Measurements from ENCODE around the gene BCL2L2. TPM values are rescaled to one million over a fixed set of nuclear protein-coding genes. Genes with fewer than 3 reads are reported as not detected.

BCL2L2 gene
- total RNA-seq, 3 donors from 2014 or later = 0.10 to 0.73 (median 0.40) TPM

DNA sequence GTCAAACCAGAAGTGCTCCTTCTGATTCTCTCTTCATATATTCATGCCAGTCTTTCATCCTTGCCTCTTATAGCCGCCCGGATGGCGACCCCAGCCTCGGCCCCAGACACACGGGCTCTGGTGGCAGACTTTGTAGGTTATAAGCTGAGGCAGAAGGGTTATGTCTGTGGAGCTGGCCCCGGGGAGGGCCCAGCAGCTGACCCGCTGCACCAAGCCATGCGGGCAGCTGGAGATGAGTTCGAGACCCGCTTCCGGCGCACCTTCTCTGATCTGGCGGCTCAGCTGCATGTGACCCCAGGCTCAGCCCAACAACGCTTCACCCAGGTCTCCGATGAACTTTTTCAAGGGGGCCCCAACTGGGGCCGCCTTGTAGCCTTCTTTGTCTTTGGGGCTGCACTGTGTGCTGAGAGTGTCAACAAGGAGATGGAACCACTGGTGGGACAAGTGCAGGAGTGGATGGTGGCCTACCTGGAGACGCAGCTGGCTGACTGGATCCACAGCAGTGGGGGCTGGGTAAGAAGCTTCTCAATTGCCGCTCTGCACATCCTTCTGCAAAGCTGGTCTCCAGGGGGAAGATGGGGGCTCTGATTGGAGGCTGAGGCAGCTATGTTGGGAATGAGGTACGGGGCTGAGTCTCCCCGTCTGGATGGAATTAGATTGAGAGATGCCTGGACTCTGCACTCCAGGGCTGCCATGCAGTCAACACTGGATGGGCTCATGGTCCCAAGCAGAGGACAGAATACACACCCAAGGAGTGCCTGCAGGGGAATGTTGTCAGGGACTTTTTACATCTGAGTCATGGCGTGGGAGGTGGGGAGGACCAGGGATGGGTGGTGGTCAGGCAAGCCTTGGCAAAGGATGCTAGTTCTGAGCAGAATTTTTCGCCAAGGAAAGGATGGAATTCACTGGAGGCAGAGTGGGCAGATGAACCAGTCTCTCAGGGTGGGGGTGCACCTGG lies 1.3 kb downstream of the BCL2L2 start:
- Mint-ChIP-seq H3K4me3 (no peak overlapping the region), H3K27me3 (ENCODE audit: low read depth) (peaks cover 39% of the 10 kb centered on the region), H3K36me3 (ENCODE audit: insufficient read depth) (no peaks in the 10 kb centered on the region), H3K4me1 (ENCODE audit: low read depth) (peaks cover 3% of the 10 kb centered on the region), H3K9me3 (no peaks in the 10 kb centered on the region)
- ATAC-seq = peak in 1 of 2 donors; percentile 48
- no peak for DNase-seq

DNA sequence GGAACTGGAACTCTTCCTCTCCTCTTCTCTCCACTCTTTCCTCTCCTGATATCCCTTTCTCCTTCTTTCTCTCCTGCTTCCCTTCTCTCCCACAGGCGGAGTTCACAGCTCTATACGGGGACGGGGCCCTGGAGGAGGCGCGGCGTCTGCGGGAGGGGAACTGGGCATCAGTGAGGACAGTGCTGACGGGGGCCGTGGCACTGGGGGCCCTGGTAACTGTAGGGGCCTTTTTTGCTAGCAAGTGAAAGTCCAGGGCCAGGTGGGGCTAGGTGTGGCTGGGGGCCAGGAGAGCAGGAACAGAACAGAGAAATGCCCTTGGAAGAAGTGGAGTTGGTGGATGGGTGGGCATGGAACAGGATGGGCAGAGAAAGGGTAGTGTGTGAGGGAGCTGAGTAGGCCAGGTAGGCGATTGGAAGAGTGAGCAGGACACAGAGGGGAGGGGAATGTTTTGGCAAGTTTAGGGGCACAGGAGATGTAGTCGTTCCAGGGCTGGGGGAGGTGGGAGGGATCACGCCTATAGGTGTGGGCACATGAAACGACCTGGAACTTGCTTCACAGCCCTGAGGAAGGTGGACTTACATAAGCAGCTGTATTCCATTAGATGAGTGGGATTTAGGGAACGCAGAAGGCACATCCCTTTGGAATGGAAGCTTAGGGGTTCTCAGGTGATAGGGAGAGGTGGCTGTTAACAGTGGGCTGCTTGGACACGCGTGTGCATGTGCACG lies 2.2 kb downstream of the BCL2L2 start:
- H3K9me3 Mint-ChIP-seq = no peaks in the 10 kb centered on the region
- no peaks in the 10 kb centered on the region for H3K36me3 Mint-ChIP-seq (ENCODE audit: insufficient read depth)
- H3K4me3 Mint-ChIP-seq = no peak overlapping the region
- H3K4me1 Mint-ChIP-seq (ENCODE audit: low read depth) = no peaks in the 10 kb centered on the region
- no peak for ATAC-seq
- no peak for DNase-seq
- H3K27me3 Mint-ChIP-seq (ENCODE audit: low read depth) = peaks cover 39% of the 10 kb centered on the region

DNA sequence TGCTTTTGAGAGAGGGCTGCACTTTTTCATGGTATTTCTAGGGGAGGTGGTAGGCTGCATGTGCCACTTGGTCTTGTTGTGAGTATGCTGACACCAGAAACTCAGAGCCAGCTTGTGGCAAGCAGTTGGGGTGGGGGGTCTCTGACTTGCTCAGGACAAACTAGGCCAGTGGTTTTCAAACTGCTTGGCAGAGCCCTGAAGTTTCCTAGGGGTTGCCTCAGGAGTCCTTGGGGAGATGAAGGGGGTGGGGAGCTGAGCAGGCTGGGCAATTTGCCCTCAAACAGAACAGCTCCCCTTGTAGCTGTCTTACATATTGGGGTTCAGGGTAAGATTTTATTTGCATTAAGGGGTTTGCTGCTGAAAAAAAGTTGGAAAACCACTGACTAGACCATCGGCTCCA lies 3.9 kb downstream of the BCL2L2 start:
- peaks cover 34% of the 10 kb centered on the region for H3K27me3 Mint-ChIP-seq (ENCODE audit: low read depth)
- H3K4me1 Mint-ChIP-seq (ENCODE audit: low read depth) = no peaks in the 10 kb centered on the region
- ATAC-seq (no peak), DNase-seq (no peak)
- H3K36me3 Mint-ChIP-seq (ENCODE audit: insufficient read depth) = no peaks in the 10 kb centered on the region
- no peaks in the 10 kb centered on the region for H3K9me3 Mint-ChIP-seq
- no peak overlapping the region for H3K4me3 Mint-ChIP-seq

DNA sequence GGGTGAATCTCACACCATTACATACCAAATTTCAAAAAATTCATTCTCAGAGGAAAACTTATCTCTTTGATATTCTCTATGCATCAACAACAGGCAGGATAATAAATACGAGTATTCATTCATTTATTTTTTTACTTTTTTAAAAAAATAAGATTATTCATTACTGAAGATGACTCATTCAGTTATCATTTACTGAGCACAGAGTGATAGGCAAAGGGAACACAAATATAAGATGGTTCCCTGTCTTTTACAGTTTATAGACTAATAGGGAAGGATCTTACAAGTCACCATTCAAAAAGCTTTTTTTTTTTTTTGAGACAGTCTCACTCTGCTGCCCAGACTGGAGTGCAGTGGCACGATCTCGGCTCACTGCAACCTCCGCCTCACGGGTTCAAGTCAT lies 9.7 kb downstream of the BCL2L2 start:
- ATAC-seq (no peak), DNase-seq (no peak)
- peaks cover 14% of the 10 kb centered on the region for H3K4me1 Mint-ChIP-seq (ENCODE audit: low read depth)

DNA sequence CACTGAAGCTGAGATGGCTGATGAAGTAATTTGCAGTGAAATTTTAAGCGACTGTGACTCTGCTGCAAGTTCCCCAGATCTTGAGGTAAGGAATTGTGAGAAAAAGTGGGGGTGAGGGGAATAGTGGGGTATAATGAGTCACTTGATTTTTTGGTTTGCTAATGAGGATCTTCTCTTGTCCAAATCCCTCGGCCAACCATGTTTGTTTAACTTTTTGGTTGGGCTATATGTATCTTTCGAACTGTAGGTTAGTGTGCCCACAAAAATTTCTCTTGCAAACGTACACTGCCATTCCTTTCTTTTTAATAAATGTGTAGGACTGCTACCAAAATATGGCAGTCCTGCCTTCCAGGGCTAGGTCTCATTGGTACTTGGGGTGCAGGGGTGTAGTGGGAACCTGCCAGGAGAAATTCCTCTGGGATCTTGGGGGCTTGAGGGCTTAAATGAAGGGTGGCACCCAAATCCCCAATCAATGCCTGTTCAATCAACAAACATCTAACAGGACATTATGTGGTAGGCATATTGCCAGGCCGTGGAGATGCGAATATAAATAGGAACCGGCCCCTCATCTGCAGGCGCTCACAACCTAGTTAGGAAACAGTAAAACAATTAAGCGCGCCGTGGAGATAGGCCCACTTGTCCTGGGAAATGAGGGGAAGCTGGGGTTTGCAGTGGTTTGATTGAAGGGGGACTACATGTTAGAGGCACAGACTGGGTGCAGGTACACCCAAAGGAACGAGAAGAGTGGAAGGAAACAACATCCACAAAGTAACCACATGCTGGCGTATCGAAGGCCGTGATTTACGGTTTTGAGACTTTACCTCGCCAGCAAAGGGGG lies 13.3 kb downstream of the BCL2L2 start:
- H3K9me3 Mint-ChIP-seq = no peaks in the 10 kb centered on the region
- peak overlapping the region; percentile 85 for H3K4me3 Mint-ChIP-seq
- DNase-seq = no peak
- H3K4me1 Mint-ChIP-seq (ENCODE audit: low read depth) = peaks cover 29% of the 10 kb centered on the region
- no peak for ATAC-seq
- H3K36me3 Mint-ChIP-seq (ENCODE audit: insufficient read depth) = peaks cover 20% of the 10 kb centered on the region
- H3K27me3 Mint-ChIP-seq (ENCODE audit: low read depth) = peaks cover 2% of the 10 kb centered on the region

More for the DNA sequence above, 9.7 kb downstream of the BCL2L2 start:
- Mint-ChIP-seq H3K4me3 (no peak overlapping the region), H3K9me3 (no peaks in the 10 kb centered on the region), H3K27me3 (ENCODE audit: low read depth) (peaks cover 5% of the 10 kb centered on the region), H3K36me3 (ENCODE audit: insufficient read depth) (no peaks in the 10 kb centered on the region)

DNA sequence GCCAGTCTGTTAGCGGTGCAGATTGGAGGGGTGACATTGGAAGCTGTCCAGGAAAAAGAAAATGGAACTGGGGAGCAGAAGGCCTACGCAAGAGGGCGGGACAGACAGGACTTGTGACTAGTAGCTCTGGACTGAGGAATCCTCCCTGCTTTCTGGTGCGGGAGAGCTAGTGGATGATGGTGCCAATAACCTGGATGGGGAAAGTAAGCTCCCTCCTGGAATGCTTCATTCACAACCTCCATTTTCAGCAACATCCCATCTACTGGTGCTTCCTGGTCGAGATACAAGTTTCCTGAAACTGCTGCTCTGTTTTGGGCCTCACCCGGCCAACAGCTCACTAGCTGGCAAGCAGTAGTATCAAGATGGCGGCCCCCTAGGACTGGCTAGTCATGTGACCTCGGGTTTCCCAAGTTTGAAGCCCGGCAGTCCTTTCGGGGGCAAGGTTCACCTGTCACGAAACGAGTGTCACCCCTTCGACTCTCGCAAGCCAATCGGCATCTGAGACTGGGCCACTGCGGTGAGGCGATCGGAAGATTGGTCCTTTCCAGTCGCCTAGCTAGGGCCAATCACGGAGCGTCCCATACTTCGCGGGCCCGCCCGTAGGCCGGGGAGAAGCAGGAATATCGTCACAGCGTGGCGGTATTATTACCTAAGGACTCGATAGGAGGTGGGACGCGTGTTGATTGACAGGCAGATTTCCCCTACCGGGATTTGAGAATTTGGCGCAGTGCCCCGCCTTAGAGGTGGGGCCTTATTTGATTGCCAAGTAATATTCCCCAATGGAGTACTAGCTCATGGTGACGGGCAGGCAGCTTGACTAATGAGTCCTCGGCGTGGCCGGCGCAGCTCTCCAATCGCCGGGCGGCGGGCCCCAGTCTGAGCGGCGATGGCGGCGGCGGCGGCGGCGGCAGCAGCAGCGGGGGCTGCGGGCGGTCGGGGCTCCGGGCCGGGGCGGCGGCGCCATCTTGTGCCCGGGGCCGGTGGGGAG lies 14.2 kb downstream of the BCL2L2 start, which contains the start of gene PABPN1:
TSS of gene PABPN1 (plus strand) at position 874 of the 988 bp plus-strand sequence. CDS start at position 887, 13 bp downstream.
- Mint-ChIP-seq H3K4me3 (peak within 1 kb of the TSS; percentile 95), H3K27me3 (ENCODE audit: low read depth) (peaks cover 2% of the 10 kb centered on the region), H3K9me3 (no peaks in the 10 kb centered on the region), H3K36me3 (ENCODE audit: insufficient read depth) (peaks cover 24% of the 10 kb centered on the region), H3K4me1 (ENCODE audit: low read depth) (peaks cover 29% of the 10 kb centered on the region)
- DNase-seq (peak; percentile 95), ATAC-seq (peak; percentile 87 to 90)

DNA sequence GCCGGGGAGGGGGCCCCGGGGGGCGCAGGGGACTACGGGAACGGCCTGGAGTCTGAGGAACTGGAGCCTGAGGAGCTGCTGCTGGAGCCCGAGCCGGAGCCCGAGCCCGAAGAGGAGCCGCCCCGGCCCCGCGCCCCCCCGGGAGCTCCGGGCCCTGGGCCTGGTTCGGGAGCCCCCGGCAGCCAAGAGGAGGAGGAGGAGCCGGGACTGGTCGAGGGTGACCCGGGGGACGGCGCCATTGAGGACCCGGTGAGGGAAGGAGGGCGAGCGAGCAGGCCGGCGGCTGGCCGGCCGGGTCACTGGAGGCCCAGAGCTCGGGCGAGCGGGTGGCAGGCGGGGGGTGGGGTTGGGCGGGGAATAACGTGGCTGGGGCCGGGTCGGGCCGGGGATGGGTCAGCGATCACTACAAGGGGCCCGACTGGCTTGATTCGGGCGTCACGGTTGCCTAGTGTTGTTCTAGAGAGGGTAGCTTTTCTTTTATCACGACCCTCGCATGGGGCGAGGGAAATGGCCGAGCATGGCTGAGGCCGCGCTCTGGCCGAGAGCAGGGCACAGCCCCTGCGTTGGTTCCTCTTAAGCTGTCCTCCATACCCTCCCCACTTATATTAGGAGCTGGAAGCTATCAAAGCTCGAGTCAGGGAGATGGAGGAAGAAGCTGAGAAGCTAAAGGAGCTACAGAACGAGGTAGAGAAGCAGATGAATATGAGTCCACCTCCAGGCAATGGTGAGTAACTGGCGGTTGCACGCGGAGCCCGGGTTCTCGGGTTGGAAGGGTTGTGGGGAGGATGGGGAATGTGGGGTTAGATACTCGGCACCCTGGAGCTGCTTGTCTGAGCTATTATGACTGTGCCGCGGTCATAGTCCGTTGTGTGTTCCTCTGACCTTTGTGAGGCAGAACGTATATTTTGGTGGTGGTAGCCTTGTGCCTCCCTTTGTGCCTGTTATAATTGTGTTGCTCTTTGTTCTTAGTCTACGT lies 15.2 kb downstream of the BCL2L2 start:
- Mint-ChIP-seq H3K4me1 (ENCODE audit: low read depth) (peaks cover 29% of the 10 kb centered on the region), H3K9me3 (no peaks in the 10 kb centered on the region)
- peak; percentile 42 for DNase-seq

DNA sequence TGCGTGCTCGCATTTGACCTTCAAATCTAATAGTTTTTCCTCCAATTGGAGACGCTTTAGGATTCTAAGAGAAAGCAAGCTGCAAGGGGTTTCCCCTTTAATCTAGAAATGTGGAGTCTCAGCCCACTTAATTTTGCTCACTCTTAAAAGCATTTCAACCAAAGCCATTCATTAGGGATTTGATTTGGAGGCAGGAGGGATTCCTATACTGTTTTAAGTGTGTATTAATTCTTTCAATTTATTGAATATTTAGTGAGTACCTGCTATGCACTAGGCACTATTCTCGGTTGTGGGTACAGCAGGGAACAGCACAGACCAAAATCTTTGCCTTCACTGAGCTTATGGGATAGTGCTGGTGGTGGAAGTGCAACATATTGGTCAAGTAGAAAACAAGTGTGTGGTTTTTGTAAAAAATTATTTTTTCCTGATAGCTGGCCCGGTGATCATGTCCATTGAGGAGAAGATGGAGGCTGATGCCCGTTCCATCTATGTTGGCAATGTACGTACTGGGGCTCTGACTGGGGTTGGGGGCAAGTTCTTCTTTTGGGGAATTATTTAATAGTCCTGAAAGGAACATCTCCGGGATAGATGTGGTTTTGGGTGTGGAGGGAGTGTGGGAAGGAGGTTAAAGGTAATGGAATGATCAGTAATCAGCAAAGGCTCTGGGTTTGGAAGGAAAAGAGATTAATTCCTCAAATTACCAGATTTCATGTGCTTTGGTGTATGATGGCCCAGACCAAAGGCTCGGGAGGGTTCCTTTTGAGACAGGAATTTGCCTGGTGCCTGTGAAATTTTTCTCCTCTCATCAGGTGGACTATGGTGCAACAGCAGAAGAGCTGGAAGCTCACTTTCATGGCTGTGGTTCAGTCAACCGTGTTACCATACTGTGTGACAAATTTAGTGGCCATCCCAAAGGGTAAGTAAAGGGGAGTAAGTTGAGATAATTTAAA lies 16.2 kb downstream of the BCL2L2 start:
- peaks cover 27% of the 10 kb centered on the region for H3K36me3 Mint-ChIP-seq (ENCODE audit: insufficient read depth)
- H3K4me3 Mint-ChIP-seq = peak overlapping the region; percentile 95
- no peak for DNase-seq
- ATAC-seq = no peak
- H3K4me1 Mint-ChIP-seq (ENCODE audit: low read depth) = peaks cover 29% of the 10 kb centered on the region
- no peaks in the 10 kb centered on the region for H3K9me3 Mint-ChIP-seq
- H3K27me3 Mint-ChIP-seq (ENCODE audit: low read depth) = no peaks in the 10 kb centered on the region

More for the DNA sequence above, 15.2 kb downstream of the BCL2L2 start:
- H3K36me3 Mint-ChIP-seq (ENCODE audit: insufficient read depth) = peaks cover 27% of the 10 kb centered on the region
- H3K27me3 Mint-ChIP-seq (ENCODE audit: low read depth) = peaks cover 2% of the 10 kb centered on the region
- peak; percentile 18 to 19 for ATAC-seq
- H3K4me3 Mint-ChIP-seq = peak overlapping the region; percentile 95

DNA sequence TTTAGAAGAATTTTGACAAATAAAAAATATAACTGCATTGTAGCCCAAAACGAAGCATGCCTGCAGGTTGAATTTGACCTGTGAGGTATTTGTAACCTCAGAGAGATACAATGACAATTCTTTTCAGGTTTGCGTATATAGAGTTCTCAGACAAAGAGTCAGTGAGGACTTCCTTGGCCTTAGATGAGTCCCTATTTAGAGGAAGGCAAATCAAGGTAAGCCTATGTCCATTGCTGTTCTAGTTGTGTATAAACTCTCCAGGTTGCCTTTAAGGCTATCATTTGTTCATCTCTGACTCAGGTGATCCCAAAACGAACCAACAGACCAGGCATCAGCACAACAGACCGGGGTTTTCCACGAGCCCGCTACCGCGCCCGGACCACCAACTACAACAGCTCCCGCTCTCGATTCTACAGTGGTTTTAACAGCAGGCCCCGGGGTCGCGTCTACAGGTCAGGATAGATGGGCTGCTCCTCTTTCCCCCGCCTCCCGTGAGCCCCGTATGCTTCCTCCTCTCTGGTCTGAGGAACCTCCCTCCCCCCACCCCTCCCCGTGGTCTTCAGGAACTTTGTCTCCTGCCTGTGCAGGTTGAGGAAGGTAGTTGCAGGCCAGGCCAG lies 17.3 kb downstream of the BCL2L2 start:
- no peak overlapping the region for H3K4me3 Mint-ChIP-seq
- no peak for ATAC-seq
- DNase-seq = no peak

DNA sequence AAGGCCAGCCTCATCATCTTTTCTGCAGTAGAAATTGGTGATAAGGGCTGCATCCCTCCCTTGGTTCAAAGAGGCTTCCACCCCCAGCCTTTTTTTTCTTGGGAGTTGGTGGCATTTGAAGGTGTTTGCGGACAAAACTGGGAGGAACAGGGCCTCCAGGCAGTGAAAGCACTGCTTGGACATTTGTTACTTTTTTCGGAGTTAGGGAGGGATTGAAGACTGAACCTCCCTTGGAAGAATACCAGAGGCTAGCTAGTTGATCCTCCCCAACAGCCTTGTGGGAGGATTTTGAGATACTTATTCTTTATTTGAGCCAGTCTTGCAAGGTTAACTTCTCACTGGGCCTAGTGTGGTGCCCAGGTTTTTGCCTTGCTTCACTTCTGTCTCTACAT lies 17.8 kb downstream of the BCL2L2 start:
- Mint-ChIP-seq H3K4me1 (ENCODE audit: low read depth) (peaks cover 29% of the 10 kb centered on the region), H3K36me3 (ENCODE audit: insufficient read depth) (peaks cover 27% of the 10 kb centered on the region), H3K4me3 (no peak overlapping the region), H3K27me3 (ENCODE audit: low read depth) (no peaks in the 10 kb centered on the region), H3K9me3 (no peaks in the 10 kb centered on the region)
- DNase-seq = no peak
- no peak for ATAC-seq

More for the DNA sequence above, 17.3 kb downstream of the BCL2L2 start:
- no peaks in the 10 kb centered on the region for H3K9me3 Mint-ChIP-seq
- peaks cover 29% of the 10 kb centered on the region for H3K4me1 Mint-ChIP-seq (ENCODE audit: low read depth)
- H3K36me3 Mint-ChIP-seq (ENCODE audit: insufficient read depth) = peaks cover 27% of the 10 kb centered on the region
- H3K27me3 Mint-ChIP-seq (ENCODE audit: low read depth) = no peaks in the 10 kb centered on the region

DNA sequence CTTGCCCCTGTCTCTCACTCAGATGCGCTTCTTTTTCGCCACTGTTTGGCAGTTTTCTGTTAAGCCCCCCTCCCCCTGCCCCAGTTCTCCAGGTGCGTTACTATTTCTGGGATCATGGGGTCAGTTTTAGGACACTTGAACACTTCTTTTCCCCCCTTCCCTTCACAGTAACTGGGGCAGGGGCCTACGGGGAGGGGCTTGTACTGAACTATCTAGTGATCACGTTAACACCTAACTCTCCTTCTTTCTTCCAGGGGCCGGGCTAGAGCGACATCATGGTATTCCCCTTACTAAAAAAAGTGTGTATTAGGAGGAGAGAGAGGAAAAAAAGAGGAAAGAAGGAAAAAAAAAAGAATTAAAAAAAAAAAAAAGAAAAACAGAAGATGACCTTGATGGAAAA lies 18.4 kb downstream of the BCL2L2 start:
- DNase-seq (no peak), ATAC-seq (no peak)
- H3K4me1 Mint-ChIP-seq (ENCODE audit: low read depth) = peaks cover 25% of the 10 kb centered on the region
- no peak overlapping the region for H3K4me3 Mint-ChIP-seq
- peaks cover 27% of the 10 kb centered on the region for H3K36me3 Mint-ChIP-seq (ENCODE audit: insufficient read depth)
- H3K27me3 Mint-ChIP-seq (ENCODE audit: low read depth) = no peaks in the 10 kb centered on the region
- H3K9me3 Mint-ChIP-seq = no peaks in the 10 kb centered on the region
